DND-41 (cell line): Measurements from ENCODE around the gene MESD.

Experiments used
- EZH2 ChIP-seq: IDR thresholded peaks from 3 replicates; pipeline ENCODE4 v1.6.1; 2012; ENCODE audit warnings: borderline replicate concordance, low read depth, mild to moderate bottlenecking, moderate library complexity, low read length, inconsistent platforms; ENCODE audit not compliant: severe bottlenecking
- TF ChIP-seq, protein P1 (sequence below): IDR thresholded peaks from 2 replicates; pipeline ENCODE4 v1.5.1; 2012; ENCODE audit warnings: borderline replicate concordance, low read length, moderate library complexity, mild to moderate bottlenecking; ENCODE audit not compliant: poor library complexity, severe bottlenecking; ENCODE audit errors: extremely low read depth

DNA sequence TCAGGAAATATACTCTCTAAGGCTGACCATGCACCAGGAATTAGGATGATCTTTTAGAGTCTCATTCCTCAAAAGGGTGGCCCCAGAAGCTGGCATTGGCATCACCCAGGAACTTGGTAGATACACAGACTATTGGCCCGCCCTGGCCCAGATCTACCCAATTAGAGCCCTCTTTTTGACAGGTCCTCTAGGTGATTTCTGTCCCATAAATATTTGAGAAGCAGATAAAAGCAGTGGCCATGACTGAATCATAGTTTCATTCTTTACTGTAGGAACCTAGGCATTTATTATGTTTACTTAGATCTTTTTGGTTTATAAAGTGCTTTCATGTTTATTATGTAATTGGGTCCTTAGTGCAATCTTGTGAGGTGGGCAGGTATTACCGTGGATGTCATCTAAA is 18.7 kb upstream of the MESD start:
- no peak for TF ChIP-seq EZH2
- TF ChIP-seq, protein P1, sequence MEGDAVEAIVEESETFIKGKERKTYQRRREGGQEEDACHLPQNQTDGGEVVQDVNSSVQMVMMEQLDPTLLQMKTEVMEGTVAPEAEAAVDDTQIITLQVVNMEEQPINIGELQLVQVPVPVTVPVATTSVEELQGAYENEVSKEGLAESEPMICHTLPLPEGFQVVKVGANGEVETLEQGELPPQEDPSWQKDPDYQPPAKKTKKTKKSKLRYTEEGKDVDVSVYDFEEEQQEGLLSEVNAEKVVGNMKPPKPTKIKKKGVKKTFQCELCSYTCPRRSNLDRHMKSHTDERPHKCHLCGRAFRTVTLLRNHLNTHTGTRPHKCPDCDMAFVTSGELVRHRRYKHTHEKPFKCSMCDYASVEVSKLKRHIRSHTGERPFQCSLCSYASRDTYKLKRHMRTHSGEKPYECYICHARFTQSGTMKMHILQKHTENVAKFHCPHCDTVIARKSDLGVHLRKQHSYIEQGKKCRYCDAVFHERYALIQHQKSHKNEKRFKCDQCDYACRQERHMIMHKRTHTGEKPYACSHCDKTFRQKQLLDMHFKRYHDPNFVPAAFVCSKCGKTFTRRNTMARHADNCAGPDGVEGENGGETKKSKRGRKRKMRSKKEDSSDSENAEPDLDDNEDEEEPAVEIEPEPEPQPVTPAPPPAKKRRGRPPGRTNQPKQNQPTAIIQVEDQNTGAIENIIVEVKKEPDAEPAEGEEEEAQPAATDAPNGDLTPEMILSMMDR: no peak
